Natural killer cell treated with Interleukin-12 subunit alpha and Interleukin-12 subunit beta and Interleukin-15 and Interleukin-18, amount 100 ng/mL, for 72 hours (primary cell): ENCODE results near the gene SSBP1. TPM values are rescaled to one million over a fixed set of nuclear protein-coding genes. Genes with fewer than 3 reads are reported as not detected.
"Not testable (repeated sequence)": the region's sequence is repeated elsewhere in the genome, so short reads cannot be mapped to it uniquely, and the experiment has no call there.

Source experiments
- ATAC-seq, 2 donors: fragments of 150-1000 bp; cut with Tn5 transposase in 1 of 2; sonication (Bioruptor Pico), chemical (Tn5 transposase) in 1 of 2; 2 replicates each; pipeline ENCODE4 v1.10.0; 2021
- DNase-seq: peaks from one replicate; pipeline ENCODE4 v3.0.0; 2022; ENCODE audit warnings: low spot score
- H3K27ac Mint-ChIP-seq, 2 donors: 1 replicate in 1 of 2; 2 replicates in 1 of 2; pipeline ENCODE4 v1.8.0; 2022; ENCODE audit warnings: mixed read lengths in 2 of 2, mild to moderate bottlenecking in 1 of 2, moderate library complexity in 1 of 2
- H3K27me3 Mint-ChIP-seq, 2 donors: 1 replicate in 1 of 2; 2 replicates in 1 of 2; pipeline ENCODE4 v1.8.0; 2022; ENCODE audit warnings: mixed read lengths in 2 of 2
- H3K36me3 Mint-ChIP-seq: one replicate; pipeline ENCODE4 v1.8.0; 2022; ENCODE audit warnings: mixed read lengths
- H3K4me1 Mint-ChIP-seq, 2 donors: 1 replicate in 1 of 2; 2 replicates in 1 of 2; pipeline ENCODE4 v1.8.0; 2022; ENCODE audit warnings: low read depth in 2 of 2, mixed read lengths in 2 of 2, mild to moderate bottlenecking in 1 of 2
- H3K4me3 Mint-ChIP-seq: one replicate; pipeline ENCODE4 v1.8.0; 2022; ENCODE audit warnings: mixed read lengths
- H3K9me3 Mint-ChIP-seq: 2 replicates; pipeline ENCODE4 v1.8.0; 2022; ENCODE audit warnings: mixed read lengths
- total RNA-seq, 2 donors: library from RNA; stranded (reverse); gene quantifications; one replicate each; pipeline ENCODE4 v1.2.3, GENCODE V29; 2022

The SSBP1 gene
- 100 to 1,000 TPM; 163 to 208 TPM for total RNA-seq

- H3K9me3 Mint-ChIP-seq, result no peaks in the 10 kb centered on the region
- H3K27me3 Mint-ChIP-seq, result no peaks in the 10 kb centered on the region
- peaks cover 28% of the 10 kb centered on the region for H3K36me3 Mint-ChIP-seq
- H3K4me1 Mint-ChIP-seq, result peaks cover 29 to 43% of the 10 kb centered on the region in 2 donors
- ATAC-seq (peak; percentile 93 to 95), DNase-seq (peak; percentile 94)
- H3K27ac Mint-ChIP-seq, result peak within 1 kb of the TSS; percentile 89 to 98
- H3K4me3 Mint-ChIP-seq, result peak within 1 kb of the TSS; percentile 97
Observed at GRCh38 chr7:141737836-141738591, at the start of gene SSBP1. SSBP1 (plus strand) TSS chr7:141738358; CDS start chr7:141739167, 809 bp downstream.

- H3K36me3 Mint-ChIP-seq, H3K9me3 Mint-ChIP-seq, H3K4me3 Mint-ChIP-seq, ATAC-seq, DNase-seq, H3K27me3 Mint-ChIP-seq, H3K27ac Mint-ChIP-seq: not testable (repeated sequence)
- peaks cover 24 to 25% of the 10 kb centered on the region in 2 donors for H3K4me1 Mint-ChIP-seq
Observed at GRCh38 chr7:141689072-141689825, 48.9 kb upstream of the SSBP1 start.

GRCh38 chr7:141691540-141691939 lies 46.6 kb upstream of the SSBP1 start:
- H3K27me3 Mint-ChIP-seq, result no peaks in the 10 kb centered on the region
- no peak for DNase-seq
- no peaks in the 10 kb centered on the region for H3K36me3 Mint-ChIP-seq
- no peak for ATAC-seq
- H3K9me3 Mint-ChIP-seq, result no peaks in the 10 kb centered on the region
- no peak overlapping the region for H3K4me3 Mint-ChIP-seq
- H3K27ac Mint-ChIP-seq, result no peak overlapping the region
- peaks cover 33 to 34% of the 10 kb centered on the region in 2 donors for H3K4me1 Mint-ChIP-seq

- H3K27me3 Mint-ChIP-seq, result no peaks in the 10 kb centered on the region
- peaks cover 31 to 33% of the 10 kb centered on the region in 2 donors for H3K4me1 Mint-ChIP-seq
- no peaks in the 10 kb centered on the region for H3K36me3 Mint-ChIP-seq
- ATAC-seq, result no peak
- H3K4me3 Mint-ChIP-seq, result no peak overlapping the region
- no peak overlapping the region for H3K27ac Mint-ChIP-seq
- DNase-seq, result no peak
- H3K9me3 Mint-ChIP-seq, result no peaks in the 10 kb centered on the region
Observed at GRCh38 chr7:141691961-141692360, 46.2 kb upstream of the SSBP1 start.

GRCh38 chr7:141693082-141693481 lies 45.1 kb upstream of the SSBP1 start:
- H3K9me3 Mint-ChIP-seq, result no peaks in the 10 kb centered on the region
- H3K4me1 Mint-ChIP-seq, result peaks cover 35 to 40% of the 10 kb centered on the region in 2 donors
- H3K27me3 Mint-ChIP-seq, result no peaks in the 10 kb centered on the region
- H3K4me3 Mint-ChIP-seq, result no peak overlapping the region
- no peak for DNase-seq
- ATAC-seq, result no peak
- no peaks in the 10 kb centered on the region for H3K36me3 Mint-ChIP-seq
- no peak overlapping the region for H3K27ac Mint-ChIP-seq

GRCh38 chr7:141695803-141696289 lies 42.3 kb upstream of the SSBP1 start:
- peaks cover 47 to 67% of the 10 kb centered on the region in 2 donors for H3K4me1 Mint-ChIP-seq
- H3K27ac Mint-ChIP-seq, result no peak overlapping the region
- H3K9me3 Mint-ChIP-seq, result no peaks in the 10 kb centered on the region
- no peak for ATAC-seq
- no peak for DNase-seq
- H3K36me3 Mint-ChIP-seq, result no peaks in the 10 kb centered on the region
- no peak overlapping the region for H3K4me3 Mint-ChIP-seq
- no peaks in the 10 kb centered on the region for H3K27me3 Mint-ChIP-seq

- H3K4me3 Mint-ChIP-seq, result no peak overlapping the region
Observed at GRCh38 chr7:141696348-141696747, 41.8 kb upstream of the SSBP1 start.

GRCh38 chr7:141697211-141697871 lies 40.8 kb upstream of the SSBP1 start:
- H3K36me3 Mint-ChIP-seq, result no peaks in the 10 kb centered on the region
- H3K4me3 Mint-ChIP-seq, result no peak overlapping the region
- H3K4me1 Mint-ChIP-seq, result peaks cover 51 to 72% of the 10 kb centered on the region in 2 donors
- ATAC-seq (no peak), DNase-seq (no peak)
- H3K9me3 Mint-ChIP-seq, result no peaks in the 10 kb centered on the region
- H3K27ac Mint-ChIP-seq, result peak overlapping the region in 1 of 2 donors; percentile 58
- H3K27me3 Mint-ChIP-seq, result peaks cover under 1 to 2% of the 10 kb centered on the region in 2 donors

More at GRCh38 chr7:141696348-141696747, 41.8 kb upstream of the SSBP1 start:
- no peak for DNase-seq
- no peak overlapping the region for H3K27ac Mint-ChIP-seq
- no peaks in the 10 kb centered on the region for H3K36me3 Mint-ChIP-seq
- no peaks in the 10 kb centered on the region for H3K9me3 Mint-ChIP-seq
- no peaks in the 10 kb centered on the region for H3K27me3 Mint-ChIP-seq
- H3K4me1 Mint-ChIP-seq, result peaks cover 50 to 70% of the 10 kb centered on the region in 2 donors
- ATAC-seq, result no peak

GRCh38 chr7:141698247-141699015 lies 39.7 kb upstream of the SSBP1 start:
- ATAC-seq (no peak), DNase-seq (no peak)
- Mint-ChIP-seq H3K36me3 (no peaks in the 10 kb centered on the region), H3K4me3 (no peak overlapping the region), H3K4me1 (peaks cover 54 to 70% of the 10 kb centered on the region in 2 donors), H3K27me3 (peaks cover 6 to 12% of the 10 kb centered on the region in 2 donors), H3K27ac (peak overlapping the region in 1 of 2 donors; percentile 58), H3K9me3 (no peaks in the 10 kb centered on the region)

GRCh38 chr7:141699860-141700259 lies 38.3 kb upstream of the SSBP1 start:
- Mint-ChIP-seq H3K27ac (peak overlapping the region in 1 of 2 donors; percentile 73), H3K4me3 (peak overlapping the region; percentile 88), H3K27me3 (peaks cover 9 to 13% of the 10 kb centered on the region in 2 donors), H3K9me3 (no peaks in the 10 kb centered on the region), H3K4me1 (peaks cover 50 to 61% of the 10 kb centered on the region in 2 donors), H3K36me3 (no peaks in the 10 kb centered on the region)
- ATAC-seq (no peak), DNase-seq (no peak)

GRCh38 chr7:141700296-141700847 lies 37.8 kb upstream of the SSBP1 start:
- Mint-ChIP-seq H3K4me3 (peak overlapping the region; percentile 88), H3K9me3 (no peaks in the 10 kb centered on the region), H3K36me3 (no peaks in the 10 kb centered on the region), H3K27ac (peak overlapping the region; percentile 62 to 73), H3K27me3 (peaks cover 9 to 13% of the 10 kb centered on the region in 2 donors), H3K4me1 (peaks cover 50 to 57% of the 10 kb centered on the region in 2 donors)
- DNase-seq (no peak), ATAC-seq (no peak)

GRCh38 chr7:141700848-141701371 lies 37.2 kb upstream of the SSBP1 start:
- Mint-ChIP-seq H3K36me3 (no peaks in the 10 kb centered on the region), H3K27me3 (peaks cover 9 to 13% of the 10 kb centered on the region in 2 donors), H3K4me1 (peaks cover 46 to 53% of the 10 kb centered on the region in 2 donors), H3K9me3 (no peaks in the 10 kb centered on the region), H3K4me3 (peak overlapping the region; percentile 88), H3K27ac (peak overlapping the region; percentile 62 to 73)
- no peak for DNase-seq
- ATAC-seq, result no peak
